ENCODE measurements around the gene SLC4A8.
"Not testable (repeated sequence)": the region's sequence is repeated elsewhere in the genome, so short reads cannot be mapped to it uniquely, and the experiment has no call there.

The SLC4A8 gene

GRCh38 chr12:51511546-51512260 lies 87.1 kb downstream of the SLC4A8 start:
- H3K36me3 ChIP-seq (ENCODE audit: control insufficient read depth, insufficient read depth, low read length) = peaks cover 3% of the 10 kb centered on the region; the same call in 1 of the 2 replicates

GRCh38 chr12:51512438-51512837 lies 87.8 kb downstream of the SLC4A8 start:
- H3K27me3 ChIP-seq (ENCODE audit: control insufficient read depth, insufficient read depth, low read length) = no peaks in the 10 kb centered on the region

More at GRCh38 chr12:51511546-51512260, 87.1 kb downstream of the SLC4A8 start:
- H3K27ac ChIP-seq (ENCODE audit: low read depth, low read length) = no peak overlapping the region
- no peaks in the 10 kb centered on the region for H3K9me3 ChIP-seq (ENCODE audit: control insufficient read depth, insufficient read depth, low read depth, low read length)
- H3K27me3 ChIP-seq (ENCODE audit: control insufficient read depth, insufficient read depth, low read length) = no peaks in the 10 kb centered on the region
- H3K4me3 ChIP-seq (ENCODE audit: low read depth, low read length) = no peak overlapping the region
- H3K9ac ChIP-seq (ENCODE audit: low read length) = no peak overlapping the region
- H3K4me1 ChIP-seq (ENCODE audit: control insufficient read depth, insufficient read depth, low read length) = no peaks in the 10 kb centered on the region

GRCh38 chr12:51515037-51515436 lies 90.4 kb downstream of the SLC4A8 start:
- not testable (repeated sequence) for H3K27me3 ChIP-seq (ENCODE audit: control insufficient read depth, insufficient read depth, low read length); H3K9ac ChIP-seq (ENCODE audit: low read length); H3K36me3 ChIP-seq (ENCODE audit: control insufficient read depth, insufficient read depth, low read length)

More at GRCh38 chr12:51512438-51512837, 87.8 kb downstream of the SLC4A8 start:
- Histone ChIP-seq H3K4me1 (ENCODE audit: control insufficient read depth, insufficient read depth, low read length) (no peaks in the 10 kb centered on the region), H3K36me3 (ENCODE audit: control insufficient read depth, insufficient read depth, low read length) (peaks cover 2% of the 10 kb centered on the region; the same call in 1 of the 2 replicates), H3K9me3 (ENCODE audit: control insufficient read depth, insufficient read depth, low read depth, low read length) (no peaks in the 10 kb centered on the region), H3K27ac (ENCODE audit: low read depth, low read length) (no peak overlapping the region), H3K4me3 (ENCODE audit: low read depth, low read length) (no peak overlapping the region), H3K9ac (ENCODE audit: low read length) (no peak overlapping the region)

GRCh38 chr12:51517316-51517715 lies 92.7 kb downstream of the SLC4A8 start:
- no peaks in the 10 kb centered on the region for H3K27me3 ChIP-seq (ENCODE audit: control insufficient read depth, insufficient read depth, low read length)
- H3K4me3 ChIP-seq (ENCODE audit: low read depth, low read length) = no peak overlapping the region
- H3K9ac ChIP-seq (ENCODE audit: low read length) = no peak overlapping the region
- H3K4me1 ChIP-seq (ENCODE audit: control insufficient read depth, insufficient read depth, low read length) = no peaks in the 10 kb centered on the region
- no peaks in the 10 kb centered on the region for H3K9me3 ChIP-seq (ENCODE audit: control insufficient read depth, insufficient read depth, low read depth, low read length)
- no peaks in the 10 kb centered on the region for H3K36me3 ChIP-seq (ENCODE audit: control insufficient read depth, insufficient read depth, low read length)
- H3K27ac ChIP-seq (ENCODE audit: low read depth, low read length) = no peak overlapping the region

More at GRCh38 chr12:51515037-51515436, 90.4 kb downstream of the SLC4A8 start:
- H3K4me3 ChIP-seq (ENCODE audit: low read depth, low read length); H3K9me3 ChIP-seq (ENCODE audit: control insufficient read depth, insufficient read depth, low read depth, low read length); H3K4me1 ChIP-seq (ENCODE audit: control insufficient read depth, insufficient read depth, low read length); H3K27ac ChIP-seq (ENCODE audit: low read depth, low read length): not testable (repeated sequence)

GRCh38 chr12:51517800-51518199 lies 93.2 kb downstream of the SLC4A8 start:
- Histone ChIP-seq H3K4me3 (ENCODE audit: low read depth, low read length) (no peak overlapping the region), H3K27me3 (ENCODE audit: control insufficient read depth, insufficient read depth, low read length) (no peaks in the 10 kb centered on the region), H3K36me3 (ENCODE audit: control insufficient read depth, insufficient read depth, low read length) (no peaks in the 10 kb centered on the region), H3K4me1 (ENCODE audit: control insufficient read depth, insufficient read depth, low read length) (no peaks in the 10 kb centered on the region), H3K9me3 (ENCODE audit: control insufficient read depth, insufficient read depth, low read depth, low read length) (no peaks in the 10 kb centered on the region), H3K9ac (ENCODE audit: low read length) (no peak overlapping the region), H3K27ac (ENCODE audit: low read depth, low read length) (no peak overlapping the region)

GRCh38 chr12:51519755-51520154 lies 95.1 kb downstream of the SLC4A8 start:
- H3K4me1 ChIP-seq (ENCODE audit: control insufficient read depth, insufficient read depth, low read length) = no peaks in the 10 kb centered on the region; the same call in 1 of the 2 replicates
- no peaks in the 10 kb centered on the region for H3K9me3 ChIP-seq (ENCODE audit: control insufficient read depth, insufficient read depth, low read depth, low read length)
- H3K9ac ChIP-seq (ENCODE audit: low read length) = no peak overlapping the region
- no peak overlapping the region for H3K27ac ChIP-seq (ENCODE audit: low read depth, low read length)
- no peaks in the 10 kb centered on the region for H3K36me3 ChIP-seq (ENCODE audit: control insufficient read depth, insufficient read depth, low read length)
- H3K27me3 ChIP-seq (ENCODE audit: control insufficient read depth, insufficient read depth, low read length) = no peaks in the 10 kb centered on the region
- no peak overlapping the region for H3K4me3 ChIP-seq (ENCODE audit: low read depth, low read length)

GRCh38 chr12:51520576-51521325 lies 96.1 kb downstream of the SLC4A8 start:
- H3K36me3 ChIP-seq (ENCODE audit: control insufficient read depth, insufficient read depth, low read length) = no peaks in the 10 kb centered on the region
- no peak overlapping the region for H3K9ac ChIP-seq (ENCODE audit: low read length)
- H3K4me1 ChIP-seq (ENCODE audit: control insufficient read depth, insufficient read depth, low read length) = no peaks in the 10 kb centered on the region; the same call in 1 of the 2 replicates
- H3K4me3 ChIP-seq (ENCODE audit: low read depth, low read length) = no peak overlapping the region
- no peak overlapping the region for H3K27ac ChIP-seq (ENCODE audit: low read depth, low read length)
- no peaks in the 10 kb centered on the region for H3K9me3 ChIP-seq (ENCODE audit: control insufficient read depth, insufficient read depth, low read depth, low read length)
- H3K27me3 ChIP-seq (ENCODE audit: control insufficient read depth, insufficient read depth, low read length) = no peaks in the 10 kb centered on the region

GRCh38 chr12:51521554-51522276 lies 97.1 kb downstream of the SLC4A8 start:
- Histone ChIP-seq H3K4me3 (ENCODE audit: low read depth, low read length) (no peak overlapping the region), H3K9ac (ENCODE audit: low read length) (no peak overlapping the region)

GRCh38 chr12:51522696-51523095 lies 98.1 kb downstream of the SLC4A8 start:
- Histone ChIP-seq H3K9me3 (ENCODE audit: control insufficient read depth, insufficient read depth, low read depth, low read length) (no peaks in the 10 kb centered on the region), H3K36me3 (ENCODE audit: control insufficient read depth, insufficient read depth, low read length) (no peaks in the 10 kb centered on the region), H3K9ac (ENCODE audit: low read length) (no peak overlapping the region), H3K27me3 (ENCODE audit: control insufficient read depth, insufficient read depth, low read length) (no peaks in the 10 kb centered on the region), H3K27ac (ENCODE audit: low read depth, low read length) (no peak overlapping the region), H3K4me1 (ENCODE audit: control insufficient read depth, insufficient read depth, low read length) (no peaks in the 10 kb centered on the region; the same call in 1 of the 2 replicates), H3K4me3 (ENCODE audit: low read depth, low read length) (no peak overlapping the region)

More at GRCh38 chr12:51521554-51522276, 97.1 kb downstream of the SLC4A8 start:
- Histone ChIP-seq H3K36me3 (ENCODE audit: control insufficient read depth, insufficient read depth, low read length) (no peaks in the 10 kb centered on the region), H3K4me1 (ENCODE audit: control insufficient read depth, insufficient read depth, low read length) (no peaks in the 10 kb centered on the region; the same call in 1 of the 2 replicates), H3K27ac (ENCODE audit: low read depth, low read length) (no peak overlapping the region), H3K27me3 (ENCODE audit: control insufficient read depth, insufficient read depth, low read length) (no peaks in the 10 kb centered on the region), H3K9me3 (ENCODE audit: control insufficient read depth, insufficient read depth, low read depth, low read length) (no peaks in the 10 kb centered on the region)

- Histone ChIP-seq H3K4me1 (ENCODE audit: control insufficient read depth, insufficient read depth, low read length) (no peaks in the 10 kb centered on the region; the same call in 1 of the 2 replicates), H3K9ac (ENCODE audit: low read length) (no peak overlapping the region), H3K27me3 (ENCODE audit: control insufficient read depth, insufficient read depth, low read length) (no peaks in the 10 kb centered on the region), H3K9me3 (ENCODE audit: control insufficient read depth, insufficient read depth, low read depth, low read length) (no peaks in the 10 kb centered on the region), H3K4me3 (ENCODE audit: low read depth, low read length) (no peak overlapping the region), H3K36me3 (ENCODE audit: control insufficient read depth, insufficient read depth, low read length) (no peaks in the 10 kb centered on the region), H3K27ac (ENCODE audit: low read depth, low read length) (no peak overlapping the region)
Observed at GRCh38 chr12:51524386-51524901, 99.8 kb downstream of the SLC4A8 start.
